ENCODE data around the gene CHIA.

The CHIA gene

DNA sequence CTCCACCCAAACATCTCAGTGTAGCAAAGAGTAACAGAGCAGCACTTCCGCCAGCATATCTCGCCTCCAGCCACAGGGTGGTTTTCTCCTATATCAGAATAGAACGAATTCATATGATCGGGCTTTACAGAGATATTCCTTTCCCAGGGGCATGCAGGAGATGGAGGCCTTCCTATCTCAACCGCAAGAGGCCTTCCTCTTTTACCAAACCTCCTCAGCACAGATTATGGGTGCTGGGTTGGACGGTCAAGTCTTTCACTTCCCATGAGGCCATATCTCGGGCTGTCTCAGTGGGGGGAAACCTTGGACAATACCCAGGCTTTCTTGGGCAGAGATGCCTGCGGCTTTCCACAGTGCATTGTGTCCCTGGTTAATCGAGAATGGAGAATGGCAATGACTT is 71.1 kb downstream of the CHIA start:
- no peaks in the 10 kb centered on the region for H3K79me2 ChIP-seq (ENCODE audit: low read length)
- H3K27ac ChIP-seq (ENCODE audit: low read length) = no peak overlapping the region
- no peak overlapping the region for H2AFZ ChIP-seq (ENCODE audit: low read depth, low read length)
- no peaks in the 10 kb centered on the region for H4K20me1 ChIP-seq (ENCODE audit: insufficient read depth, low read length)
- H3K4me3 ChIP-seq (ENCODE audit: low read length) = no peak overlapping the region
- TF ChIP-seq, protein P1, sequence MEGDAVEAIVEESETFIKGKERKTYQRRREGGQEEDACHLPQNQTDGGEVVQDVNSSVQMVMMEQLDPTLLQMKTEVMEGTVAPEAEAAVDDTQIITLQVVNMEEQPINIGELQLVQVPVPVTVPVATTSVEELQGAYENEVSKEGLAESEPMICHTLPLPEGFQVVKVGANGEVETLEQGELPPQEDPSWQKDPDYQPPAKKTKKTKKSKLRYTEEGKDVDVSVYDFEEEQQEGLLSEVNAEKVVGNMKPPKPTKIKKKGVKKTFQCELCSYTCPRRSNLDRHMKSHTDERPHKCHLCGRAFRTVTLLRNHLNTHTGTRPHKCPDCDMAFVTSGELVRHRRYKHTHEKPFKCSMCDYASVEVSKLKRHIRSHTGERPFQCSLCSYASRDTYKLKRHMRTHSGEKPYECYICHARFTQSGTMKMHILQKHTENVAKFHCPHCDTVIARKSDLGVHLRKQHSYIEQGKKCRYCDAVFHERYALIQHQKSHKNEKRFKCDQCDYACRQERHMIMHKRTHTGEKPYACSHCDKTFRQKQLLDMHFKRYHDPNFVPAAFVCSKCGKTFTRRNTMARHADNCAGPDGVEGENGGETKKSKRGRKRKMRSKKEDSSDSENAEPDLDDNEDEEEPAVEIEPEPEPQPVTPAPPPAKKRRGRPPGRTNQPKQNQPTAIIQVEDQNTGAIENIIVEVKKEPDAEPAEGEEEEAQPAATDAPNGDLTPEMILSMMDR (IDR thresholded peaks at IDR 0.05; ENCODE audit: low read depth, low read length) = no peak
- no peak for TF ChIP-seq EZH2phosphoT487 (IDR thresholded peaks at IDR 0.05; ENCODE audit: low read depth)
- no peak overlapping the region for H3K4me2 ChIP-seq (ENCODE audit: low read length)
- no peaks in the 10 kb centered on the region for H3K4me1 ChIP-seq (ENCODE audit: low read length)
- H3K36me3 ChIP-seq (replicated peaks; ENCODE audit: low read depth, low read length) = no peaks in the 10 kb centered on the region
- H3K9me3 ChIP-seq (ENCODE audit: insufficient read depth, low read length) = no peaks in the 10 kb centered on the region
- peaks cover 7% of the 10 kb centered on the region; the same call in 1 of the 2 replicates for H3K27me3 ChIP-seq (ENCODE audit: low read depth, low read length)
- H3K9ac ChIP-seq (ENCODE audit: low read length) = no peak overlapping the region

DNA sequence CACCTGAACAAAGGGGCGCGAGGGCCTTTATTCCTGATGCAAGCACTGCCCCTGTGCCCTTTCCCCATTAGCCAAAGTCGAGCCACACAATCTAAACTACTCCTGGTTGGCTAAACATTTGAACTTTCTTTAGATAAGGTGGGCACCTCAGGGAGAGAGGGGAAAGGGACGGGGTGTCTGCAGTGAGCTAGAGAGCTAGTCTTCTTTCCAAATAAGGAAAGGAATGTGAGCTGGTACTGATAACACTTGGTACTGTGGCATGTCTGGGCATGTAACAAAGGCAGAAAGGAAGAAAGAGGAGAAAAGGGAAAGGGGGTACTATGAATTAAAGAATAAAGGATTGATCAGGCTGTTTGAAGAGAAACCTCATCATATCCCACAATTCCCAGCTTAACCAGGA is 74.0 kb downstream of the CHIA start:
- no peak overlapping the region for H2AFZ ChIP-seq (ENCODE audit: low read depth, low read length)
- H3K27ac ChIP-seq (ENCODE audit: low read length) = no peak overlapping the region

DNA sequence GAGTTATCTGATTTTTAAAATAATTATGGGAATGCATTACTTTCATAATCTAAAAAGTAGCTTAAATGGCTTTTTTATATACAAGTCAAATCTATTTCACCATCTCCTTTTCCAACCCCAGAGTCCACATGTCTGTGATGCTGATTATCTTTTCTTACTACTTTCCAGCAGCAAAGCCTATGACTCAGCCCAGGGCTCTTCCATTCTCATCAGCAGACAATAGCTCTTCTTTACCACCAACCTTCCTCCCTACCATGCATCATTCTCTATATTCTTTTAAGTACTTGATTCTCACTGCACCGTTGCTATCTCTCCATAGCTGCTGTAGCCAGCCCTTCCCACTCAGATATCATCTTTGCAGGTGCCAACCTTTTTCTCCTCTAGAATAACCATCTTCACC is 75.6 kb downstream of the CHIA start:
- H3K27me3 ChIP-seq (ENCODE audit: low read depth, low read length) = peaks cover 20% of the 10 kb centered on the region
- H3K27ac ChIP-seq (ENCODE audit: low read length) = no peak overlapping the region
- no peak overlapping the region for H2AFZ ChIP-seq (ENCODE audit: low read depth, low read length)

More for the DNA sequence above, 74.0 kb downstream of the CHIA start:
- no peaks in the 10 kb centered on the region for H3K4me1 ChIP-seq (ENCODE audit: low read length)
- H3K9ac ChIP-seq (ENCODE audit: low read length) = no peak overlapping the region
- peaks cover 20% of the 10 kb centered on the region for H3K27me3 ChIP-seq (ENCODE audit: low read depth, low read length)
- no peaks in the 10 kb centered on the region for H3K79me2 ChIP-seq (ENCODE audit: low read length)
- no peak overlapping the region for H3K4me3 ChIP-seq (ENCODE audit: low read length)
- H4K20me1 ChIP-seq (ENCODE audit: insufficient read depth, low read length) = no peaks in the 10 kb centered on the region
- H3K36me3 ChIP-seq (replicated peaks; ENCODE audit: low read depth, low read length) = no peaks in the 10 kb centered on the region
- H3K4me2 ChIP-seq (ENCODE audit: low read length) = no peak overlapping the region
- TF ChIP-seq, protein P1 (IDR thresholded peaks at IDR 0.05; ENCODE audit: low read depth, low read length) = no peak
- TF ChIP-seq EZH2phosphoT487 (IDR thresholded peaks at IDR 0.05; ENCODE audit: low read depth) = no peak
- no peaks in the 10 kb centered on the region for H3K9me3 ChIP-seq (ENCODE audit: insufficient read depth, low read length)

DNA sequence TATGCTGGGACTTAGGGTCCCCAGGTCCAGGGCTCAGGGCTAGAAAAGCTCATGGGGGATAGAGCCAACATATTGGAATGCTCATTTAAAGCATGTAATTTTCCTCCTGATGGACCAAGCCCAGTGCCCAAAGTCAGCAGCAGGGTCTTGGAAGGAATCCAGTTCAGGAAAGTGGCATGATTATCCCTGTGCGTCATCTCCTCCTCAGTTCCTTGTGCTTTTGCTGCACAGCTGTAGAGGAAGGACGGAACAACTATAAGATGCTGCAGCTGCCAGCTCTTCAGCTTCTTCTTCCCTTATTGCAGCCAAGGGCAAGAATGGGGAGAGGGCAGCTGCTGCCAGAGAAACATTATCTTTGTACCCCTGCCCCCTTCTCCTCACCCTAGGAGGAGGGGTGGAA is 78.5 kb downstream of the CHIA start:
- TF ChIP-seq EZH2phosphoT487 (IDR thresholded peaks at IDR 0.05; ENCODE audit: low read depth) = no peak
- TF ChIP-seq, protein P1 (IDR thresholded peaks at IDR 0.05; ENCODE audit: low read depth, low read length) = no peak
- H2AFZ ChIP-seq (ENCODE audit: low read depth, low read length) = no peak overlapping the region
- peaks cover 20% of the 10 kb centered on the region for H3K27me3 ChIP-seq (ENCODE audit: low read depth, low read length)
- H3K79me2 ChIP-seq (ENCODE audit: low read length) = no peaks in the 10 kb centered on the region
- no peaks in the 10 kb centered on the region for H3K36me3 ChIP-seq (replicated peaks; ENCODE audit: low read depth, low read length)
- H3K27ac ChIP-seq (ENCODE audit: low read length) = no peak overlapping the region
- H3K9me3 ChIP-seq (ENCODE audit: insufficient read depth, low read length) = no peaks in the 10 kb centered on the region
- no peak overlapping the region for H3K9ac ChIP-seq (ENCODE audit: low read length)
- H4K20me1 ChIP-seq (ENCODE audit: insufficient read depth, low read length) = no peaks in the 10 kb centered on the region
- H3K4me2 ChIP-seq (ENCODE audit: low read length) = no peak overlapping the region
- H3K4me3 ChIP-seq (ENCODE audit: low read length) = no peak overlapping the region
- no peaks in the 10 kb centered on the region for H3K4me1 ChIP-seq (ENCODE audit: low read length)

More for the DNA sequence above, 75.6 kb downstream of the CHIA start:
- H3K36me3 ChIP-seq (replicated peaks; ENCODE audit: low read depth, low read length) = no peaks in the 10 kb centered on the region
- H3K9ac ChIP-seq (ENCODE audit: low read length) = no peak overlapping the region
- H3K4me1 ChIP-seq (ENCODE audit: low read length) = no peaks in the 10 kb centered on the region
- TF ChIP-seq EZH2phosphoT487 (IDR thresholded peaks at IDR 0.05; ENCODE audit: low read depth) = no peak
- H4K20me1 ChIP-seq (ENCODE audit: insufficient read depth, low read length) = no peaks in the 10 kb centered on the region
- H3K4me2 ChIP-seq (ENCODE audit: low read length) = no peak overlapping the region
- H3K9me3 ChIP-seq (ENCODE audit: insufficient read depth, low read length) = no peaks in the 10 kb centered on the region
- no peaks in the 10 kb centered on the region for H3K79me2 ChIP-seq (ENCODE audit: low read length)
- H3K4me3 ChIP-seq (ENCODE audit: low read length) = no peak overlapping the region

GRCh38 chr1:111369645-111370044 is 79.0 kb downstream of the CHIA start:
- Histone ChIP-seq H3K27ac (ENCODE audit: low read length) (no peak overlapping the region), H3K36me3 (replicated peaks; ENCODE audit: low read depth, low read length) (no peaks in the 10 kb centered on the region), H3K4me2 (ENCODE audit: low read length) (no peak overlapping the region), H3K9ac (ENCODE audit: low read length) (no peak overlapping the region), H2AFZ (ENCODE audit: low read depth, low read length) (no peak overlapping the region), H3K9me3 (ENCODE audit: insufficient read depth, low read length) (no peaks in the 10 kb centered on the region), H3K79me2 (ENCODE audit: low read length) (no peaks in the 10 kb centered on the region), H3K4me3 (ENCODE audit: low read length) (no peak overlapping the region), H3K4me1 (ENCODE audit: low read length) (no peaks in the 10 kb centered on the region), H3K27me3 (ENCODE audit: low read depth, low read length) (peaks cover 20% of the 10 kb centered on the region), H4K20me1 (ENCODE audit: insufficient read depth, low read length) (no peaks in the 10 kb centered on the region)
- TF ChIP-seq, protein P1 (IDR thresholded peaks at IDR 0.05; ENCODE audit: low read depth, low read length) = no peak
- TF ChIP-seq EZH2phosphoT487 (IDR thresholded peaks at IDR 0.05; ENCODE audit: low read depth) = no peak
